PC-3 (cell line): Measurements from ENCODE around the gene LPXN. TPM values are rescaled to one million over a fixed set of nuclear protein-coding genes. Genes with fewer than 3 reads are reported as not detected.

Experiments used
- ATAC-seq: fragments of 200-7000 bp; cut with Tn5 transposase; 2 replicates; pipeline ENCODE4 v1.9.1; 2020; ENCODE audit warnings: mild to moderate bottlenecking, moderate library complexity
- BruUV-seq: library from RNA; stranded (reverse); fragments of 400-500 nt; replicated peaks from 2 replicates; lab custom pipeline; 2021; lab: Mats Ljungman, UMichigan
- CTCF ChIA-PET: fragments of 300-600 bp; sonication (Branson Sonifier 250); formaldehyde crosslinking; loops from one replicate; lab custom pipeline; 2022; ENCODE audit warnings: antibody characterized with exemption; lab: Charles Lee
- POLR2A ChIA-PET: fragments of 300-600 bp; sonication (Branson Sonifier 250); formaldehyde crosslinking; loops from one replicate; lab custom pipeline; 2022; ENCODE audit warnings: antibody characterized with exemption; ENCODE audit not compliant: unreplicated experiment; lab: Charles Lee
- DNase-seq: peaks from one replicate; pipeline ENCODE4 v3.0.0-alpha.2; 2015
- H2AFZ ChIP-seq: fragments of 300-600 bp; sonication (generic); 2 replicates; pipeline ENCODE4 v1.6.0; 2016; ENCODE audit warnings: antibody characterized with exemption, low read length
- H3F3A ChIP-seq: fragments of 300-600 bp; sonication (generic); one replicate; pipeline ENCODE4 v1.6.0; 2017; ENCODE audit warnings: antibody characterized with exemption, low read length, control low read depth, mild to moderate bottlenecking; ENCODE audit not compliant: unreplicated experiment
- H3K27ac ChIP-seq: fragments of 300-600 bp; sonication (generic); 2 replicates; pipeline ENCODE4 v1.5.1; 2016; ENCODE audit warnings: mild to moderate bottlenecking, low read length
- H3K27me3 ChIP-seq: fragments of 300-600 bp; sonication (generic); 2 replicates; pipeline ENCODE4 v1.6.1; 2016; ENCODE audit warnings: low read length, mixed read lengths
- H3K36me3 ChIP-seq: fragments of 300-600 bp; sonication (generic); 2 replicates; pipeline ENCODE4 v1.6.1; 2016; ENCODE audit warnings: low read depth, mixed run types, low read length, mixed read lengths
- H3K4me1 ChIP-seq: fragments of 300-600 bp; sonication (generic); 2 replicates; pipeline ENCODE4 v1.5.1; 2016; ENCODE audit warnings: low read length; ENCODE audit not compliant: insufficient read depth
- H3K4me2 ChIP-seq: fragments of 300-600 bp; sonication (generic); 2 replicates; pipeline ENCODE4 v1.6.0; 2016; ENCODE audit warnings: low read length
- H3K4me3 ChIP-seq: fragments of 300-600 bp; sonication (generic); 2 replicates; pipeline ENCODE4 v1.5.1; 2016; ENCODE audit warnings: mild to moderate bottlenecking, low read length, mixed read lengths
- H3K79me2 ChIP-seq: fragments of 300-600 bp; sonication (generic); 2 replicates; pipeline ENCODE4 v1.6.1; 2017; ENCODE audit warnings: low read length, mixed read lengths
- H3K9ac ChIP-seq: fragments of 300-600 bp; sonication (generic); 2 replicates; pipeline ENCODE4 v1.6.0; 2016; ENCODE audit warnings: mild to moderate bottlenecking, low read length
- H3K9me2 ChIP-seq: fragments of 300-600 bp; sonication (generic); replicated peaks from 2 replicates; pipeline ENCODE4 v1.6.1; 2016; ENCODE audit warnings: mixed run types, low read length, mixed read lengths
- H3K9me3 ChIP-seq: fragments of 300-600 bp; sonication (generic); 2 replicates; pipeline ENCODE4 v1.6.1; 2016; ENCODE audit warnings: low read length, mixed read lengths
- H4K20me1 ChIP-seq: fragments of 300-600 bp; sonication (generic); 2 replicates; pipeline ENCODE4 v1.6.1; 2016; ENCODE audit warnings: low read length, mixed read lengths
- CTCF ChIP-seq: fragments of 300-600 bp; sonication (generic); conservative IDR thresholded peaks from 2 replicates; pipeline ENCODE4 v1.5.1; 2017; ENCODE audit warnings: antibody characterized with exemption, low read depth, mild to moderate bottlenecking, low read length
- EZH2 ChIP-seq: fragments of 300-600 bp; sonication (generic); IDR thresholded peaks from one replicate; pipeline ENCODE4 v1.6.1; 2017; ENCODE audit warnings: antibody characterized with exemption, mild to moderate bottlenecking, low read length; ENCODE audit not compliant: unreplicated experiment
- EZH2phosphoT487 ChIP-seq: fragments of 300-600 bp; sonication (generic); IDR thresholded peaks from 2 replicates; pipeline ENCODE4 v1.6.1; 2018; ENCODE audit warnings: mild to moderate bottlenecking, antibody characterized with exemption, low read length, borderline replicate concordance
- intact Hi-C: fragments of 100-400 bp; cut with micrococcal nuclease; formaldehyde crosslinking; loops from 2 replicates; pipeline ENCODE4 v1.9.0; 2023
- total RNA-seq: library from RNA; depleted of rRNA; stranded (reverse); fragments of >200 nt; gene quantifications from 2 replicates; pipeline ENCODE4 v1.2.3, GENCODE V29; 2014

The LPXN gene
- total RNA-seq, 1 experiment from 2014 or later: 12.1 TPM

- Histone ChIP-seq H3K4me1 (peaks cover 11% of the 10 kb centered on the region), H3K9me2 (no peaks in the 10 kb centered on the region), H3K9ac (no peak overlapping the region), H2AFZ (no peak overlapping the region), H3K36me3 (peaks cover 38% of the 10 kb centered on the region), H3K27me3 (no peaks in the 10 kb centered on the region), H3K9me3 (no peaks in the 10 kb centered on the region), H4K20me1 (peaks cover 45% of the 10 kb centered on the region), H3F3A (no peaks in the 10 kb centered on the region), H3K79me2 (peaks cover 67% of the 10 kb centered on the region), H3K4me2 (no peak overlapping the region), H3K4me3 (no peak overlapping the region), H3K27ac (no peak overlapping the region)
- ChIA-PET CTCF (no interaction called here), POLR2A (no interaction called here)
- BruUV-seq: no TSS peak
- no peak for DNase-seq
- ATAC-seq: no peak
- intact Hi-C loops: no loop called here
- TF ChIP-seq EZH2 (no peak), EZH2phosphoT487 (no peak), CTCF (no peak)
These were observed 32.7 kb upstream of the LPXN start for GRCh38 chr11:58608331-58608730.

- BruUV-seq: no TSS peak
- H3K9me3 ChIP-seq: no peaks in the 10 kb centered on the region
- DNase-seq (no peak), ATAC-seq (no peak)
- peaks cover 11% of the 10 kb centered on the region for H3K4me1 ChIP-seq
- no peaks in the 10 kb centered on the region for H3K27me3 ChIP-seq
- no peaks in the 10 kb centered on the region for H3F3A ChIP-seq
- no peak overlapping the region for H3K4me2 ChIP-seq
- no peaks in the 10 kb centered on the region for H3K9me2 ChIP-seq
- POLR2A ChIA-PET: no interaction called here
- no peak overlapping the region for H3K9ac ChIP-seq
- CTCF ChIA-PET: no interaction called here
- intact Hi-C loops: no loop called here
- H3K36me3 ChIP-seq: peaks cover 31% of the 10 kb centered on the region
- no peak overlapping the region for H3K4me3 ChIP-seq
- H4K20me1 ChIP-seq: peaks cover 57% of the 10 kb centered on the region
- TF ChIP-seq EZH2phosphoT487 (no peak), CTCF (no peak), EZH2 (no peak)
- no peak overlapping the region for H2AFZ ChIP-seq
- peaks cover 79% of the 10 kb centered on the region for H3K79me2 ChIP-seq
- no peak overlapping the region for H3K27ac ChIP-seq
These were observed 31.5 kb upstream of the LPXN start for GRCh38 chr11:58606930-58607714.

DNA sequence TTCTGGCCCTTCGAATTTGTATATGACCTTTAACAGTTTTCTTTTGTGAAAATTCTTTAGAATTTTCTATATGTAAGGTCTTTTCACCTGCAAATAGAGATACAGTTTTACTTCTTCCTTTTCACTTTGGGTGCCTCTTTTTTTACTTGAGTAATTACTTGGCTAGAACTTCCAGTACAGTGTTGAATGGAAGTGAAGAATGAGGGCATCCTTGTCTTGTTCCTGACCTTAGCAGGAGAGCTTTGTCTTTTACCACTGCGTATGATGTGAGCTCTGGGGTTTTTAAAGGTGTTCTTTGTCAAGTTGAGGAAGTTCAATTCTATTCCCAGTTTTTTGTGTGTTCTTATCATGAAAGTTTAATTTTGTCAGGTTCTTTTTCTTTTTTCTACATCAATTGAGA lies 24.9 kb upstream of the LPXN start:
- ATAC-seq: no peak
- Histone ChIP-seq H4K20me1 (peaks cover 79% of the 10 kb centered on the region), H3K79me2 (peaks cover 100% of the 10 kb centered on the region)

More for the DNA sequence above, 24.9 kb upstream of the LPXN start:
- POLR2A ChIA-PET: interaction anchor here (0.5 kb wide), 1 partner anchor 164 kb away, joined by 10 read pairs; no protein-coding TSS in a partner anchor
- BruUV-seq: no TSS peak
- intact Hi-C loops: no loop called here
- Histone ChIP-seq H3K9ac (no peak overlapping the region), H3K36me3 (peaks cover 5% of the 10 kb centered on the region), H3K4me1 (peaks cover 8% of the 10 kb centered on the region), H3K9me3 (no peaks in the 10 kb centered on the region), H3K27ac (no peak overlapping the region), H2AFZ (no peak overlapping the region), H3K27me3 (no peaks in the 10 kb centered on the region), H3K4me2 (no peak overlapping the region), H3K9me2 (no peaks in the 10 kb centered on the region), H3K4me3 (no peak overlapping the region), H3F3A (no peaks in the 10 kb centered on the region)
- TF ChIP-seq EZH2 (no peak), EZH2phosphoT487 (no peak), CTCF (no peak)
- CTCF ChIA-PET: interaction anchor here (0.6 kb wide), 1 partner anchor 662 kb away, joined by 5 read pairs; no protein-coding TSS in a partner anchor
- DNase-seq: no peak
